ENCODE measurements around the gene LSAMP.

GRCh38 chr3:115783938-115784738 lies 661.1 kb downstream of the LSAMP start:
- peak; percentile 97 for TF ChIP-seq MAX (IDR thresholded peaks at IDR 0.05; ENCODE audit: low read depth)
- no peak for TF ChIP-seq TEAD4 (IDR thresholded peaks at IDR 0.05; ENCODE audit: borderline replicate concordance, insufficient read depth)
- TF ChIP-seq CHD2 (IDR thresholded peaks at IDR 0.05; ENCODE audit: low read length, partially characterized antibody) = peak; percentile 94
- TF ChIP-seq GATA2 (CRISPR knock-in tag; IDR thresholded peaks at IDR 0.05) = no peak
- peak; percentile 56; the same call in 1 of the 2 replicates for TF ChIP-seq TAF1 (IDR thresholded peaks at IDR 0.05; ENCODE audit: borderline replicate concordance, low read depth, low read length)
- peak in 1 of 2 experiments; percentile 45; a peak in 2 of 4 replicates for TF ChIP-seq EP300 (IDR thresholded peaks at IDR 0.05; ENCODE audit: borderline replicate concordance in 1 of 2, low read depth in 1 of 2, low read length in 1 of 2)
- TF ChIP-seq CTCF (IDR thresholded peaks at IDR 0.05) = peak; percentile 96
- peak; percentile 44; the same call in 1 of the 2 replicates for TF ChIP-seq POLR2AphosphoS5 (IDR thresholded peaks at IDR 0.05; ENCODE audit: low read depth, low read length)
- no peak for TF ChIP-seq JUND (IDR thresholded peaks at IDR 0.05)
- TF ChIP-seq REST (IDR thresholded peaks at IDR 0.05; ENCODE audit: low read depth, low read length) = peak; percentile 23; the same call in 1 of the 2 replicates
- no peak for TF ChIP-seq ELF1 (IDR thresholded peaks at IDR 0.05)
- TF ChIP-seq RAD21 (IDR thresholded peaks at IDR 0.05; ENCODE audit: low read length) = peak; percentile 85

Data from SK-N-SH (cell line).